ENCODE results near the gene GUCY1B1.

GUCY1B1 gene

DNA sequence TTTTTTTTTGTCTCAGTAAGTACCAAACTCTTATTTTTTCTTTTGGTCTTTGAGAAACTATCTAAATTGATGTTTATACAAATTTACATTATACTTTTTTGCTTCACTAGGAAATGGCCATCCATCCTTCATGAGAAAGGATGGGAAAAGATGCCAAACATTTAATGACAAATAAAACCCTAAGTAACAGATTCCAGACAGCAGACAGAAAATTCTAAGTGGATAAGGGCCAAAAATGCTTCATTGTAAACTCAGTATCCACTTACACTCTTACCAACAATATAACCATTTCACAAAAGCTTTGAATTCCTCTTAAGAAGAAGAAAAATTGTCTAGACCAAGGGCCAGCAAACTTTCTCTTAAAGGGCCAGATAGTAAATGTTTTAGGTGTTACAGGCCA lies 3.5 kb downstream of the GUCY1B1 start:
- no peak for TF ChIP-seq CTCF (IDR thresholded peaks at IDR 0.05)

- no peak for TF ChIP-seq CTCF (IDR thresholded peaks at IDR 0.05)
Measured at GRCh38 chr4:155763551-155763950, 4.7 kb downstream of the GUCY1B1 start.

DNA sequence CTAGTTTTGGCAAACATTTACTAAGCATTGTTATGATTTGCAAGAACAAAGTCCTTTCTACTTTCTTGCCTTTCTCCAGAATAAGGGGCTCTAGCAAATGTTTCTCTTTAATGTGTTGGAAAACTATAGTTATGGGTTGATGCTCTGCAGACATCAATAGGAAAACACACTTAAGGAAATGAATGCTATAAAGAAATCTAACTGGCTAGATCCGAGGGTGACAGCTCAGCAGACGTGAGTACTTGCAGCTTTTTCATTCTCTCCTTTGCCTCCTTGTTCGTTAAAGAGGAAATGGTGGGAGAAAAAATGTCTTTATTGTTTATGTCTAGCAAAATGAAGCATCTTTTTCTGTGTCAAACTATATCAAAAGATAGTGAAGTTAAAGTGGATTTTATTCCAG lies 6.3 kb downstream of the GUCY1B1 start:
- TF ChIP-seq CTCF (IDR thresholded peaks at IDR 0.05) = no peak

- TF ChIP-seq CTCF (IDR thresholded peaks at IDR 0.05) = no peak
Measured at GRCh38 chr4:155766622-155767021, 7.8 kb downstream of the GUCY1B1 start.

- TF ChIP-seq CTCF (IDR thresholded peaks at IDR 0.05) = no peak
Measured at GRCh38 chr4:155768370-155768769, 9.5 kb downstream of the GUCY1B1 start.

- TF ChIP-seq CTCF (IDR thresholded peaks at IDR 0.05) = no peak
Measured at GRCh38 chr4:155769090-155769489, 10.3 kb downstream of the GUCY1B1 start.

DNA sequence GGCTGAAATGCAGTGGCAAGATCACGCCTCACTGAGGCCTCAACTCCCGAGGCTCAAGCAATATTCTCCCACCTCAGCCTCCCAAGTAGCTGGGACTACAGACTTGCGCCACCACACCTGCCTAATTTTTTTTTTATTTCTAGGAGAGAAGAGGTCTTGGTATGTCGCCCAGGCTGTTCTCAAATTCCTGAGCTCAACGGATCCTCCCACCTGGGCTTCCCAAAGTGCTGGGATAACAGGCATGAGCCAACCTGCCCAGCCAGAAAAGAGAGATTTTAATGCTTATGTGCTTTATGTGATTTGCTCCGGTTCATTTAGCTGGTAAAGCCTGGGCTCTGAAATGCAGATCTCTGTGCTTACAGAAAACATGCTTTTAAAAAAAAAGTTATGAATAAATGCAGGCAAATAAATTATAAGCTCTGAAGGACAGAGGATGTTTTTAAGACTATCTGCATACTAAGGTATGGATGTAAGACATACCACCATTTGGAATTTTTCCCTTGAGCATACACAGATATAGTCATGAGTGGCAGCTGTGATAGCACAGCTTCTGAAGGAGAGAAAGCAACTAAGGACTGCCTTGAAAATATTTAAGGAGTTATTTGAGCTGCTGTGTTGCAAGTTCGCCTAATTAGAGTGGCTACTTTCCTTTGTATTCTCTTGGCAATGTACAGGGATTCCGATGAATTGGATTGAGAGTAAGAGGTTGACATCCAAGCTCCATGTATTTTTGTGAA lies 13.8 kb downstream of the GUCY1B1 start:
- TF ChIP-seq CTCF (IDR thresholded peaks at IDR 0.05) = no peak
